NCI-H526 treated with DMSO at 0.1 percent for 48 hours (cell line): ENCODE results near the gene THRB.

Experiments used
- DNase-seq: peaks from one replicate; lab custom pipeline; 2025; lab: John Stamatoyannopoulos, UW

THRB gene

DNA sequence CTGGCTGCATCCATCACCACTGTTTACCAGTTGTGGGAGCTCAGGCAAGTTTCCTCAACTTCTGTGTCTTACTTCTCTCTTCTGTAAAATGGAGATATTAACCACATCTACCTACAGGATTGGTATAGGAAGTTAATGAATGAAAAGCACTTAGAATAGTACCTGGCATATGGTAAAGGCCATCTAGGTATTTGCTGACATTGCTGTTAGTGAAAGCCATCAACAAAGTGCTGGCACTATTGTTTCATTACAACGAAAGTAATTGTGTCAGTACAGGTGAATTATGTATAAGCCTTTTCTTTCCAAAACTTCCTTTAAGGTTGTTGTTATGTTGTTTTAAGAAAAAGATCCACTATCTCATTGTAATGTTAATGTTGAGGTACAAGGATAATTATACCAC is 352.5 kb downstream of the THRB start:
- no peak for DNase-seq

DNA sequence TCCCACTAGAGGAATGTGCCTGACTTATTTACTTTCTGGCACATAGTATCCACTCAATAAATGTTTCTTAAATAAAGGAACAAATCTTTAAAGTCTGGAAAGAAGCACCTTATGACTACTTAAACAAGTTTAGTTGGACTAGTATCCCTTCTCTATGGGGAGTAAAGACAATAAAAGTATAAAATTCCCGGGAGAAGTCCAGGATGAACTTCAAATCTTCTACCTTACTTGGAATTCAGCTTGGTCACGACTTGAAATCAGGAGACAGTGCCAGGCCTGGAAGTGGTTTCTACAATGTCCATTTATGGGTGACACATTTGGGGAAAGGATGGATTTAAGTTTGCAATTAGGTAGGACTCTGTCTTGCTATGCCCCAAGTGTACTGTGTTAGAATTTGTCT is 353.1 kb downstream of the THRB start:
- DNase-seq = no peak

DNA sequence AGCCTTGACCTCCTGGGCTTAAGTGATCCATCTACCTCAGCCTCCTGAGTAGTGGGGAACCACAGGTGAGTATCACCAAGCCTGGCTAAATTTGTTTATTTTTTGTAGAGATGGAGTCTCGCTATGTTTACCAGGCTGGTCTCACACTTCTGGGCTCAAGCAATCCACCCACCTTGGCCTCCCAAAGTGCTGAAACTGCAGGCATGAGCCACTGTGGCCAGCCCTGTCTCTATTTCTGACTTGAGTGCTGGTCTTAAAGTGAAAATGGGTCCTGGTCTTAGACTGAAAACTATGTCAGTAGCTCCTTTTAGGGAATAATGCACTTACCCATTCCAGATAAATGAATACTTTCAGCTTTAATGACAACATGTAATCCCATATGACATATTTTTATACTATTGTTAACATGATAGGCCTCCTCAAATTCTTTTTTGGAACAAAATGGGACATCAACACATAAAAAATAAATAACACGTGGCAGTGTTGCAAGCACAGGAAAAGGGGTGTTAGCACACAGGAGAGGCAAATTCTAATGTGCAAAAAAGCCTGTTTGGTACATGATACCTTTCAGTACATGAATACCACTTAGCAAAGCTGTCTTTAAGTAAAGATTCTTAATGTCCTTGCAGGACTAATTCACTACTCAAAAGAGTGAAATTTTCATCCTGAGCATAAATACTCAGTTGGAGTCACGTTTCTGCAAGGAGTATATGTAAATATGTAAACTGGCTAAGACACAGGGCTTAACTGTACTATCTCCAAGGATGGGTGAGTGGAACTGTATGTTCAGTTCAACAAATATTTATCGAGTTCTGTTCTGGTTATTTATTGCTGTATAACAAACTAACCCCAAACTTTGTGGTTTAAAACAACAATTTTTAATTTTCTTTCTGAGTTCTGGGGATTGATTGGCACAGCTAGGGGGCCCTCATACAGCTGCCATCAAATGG is 354.9 kb downstream of the THRB start:
- no peak for DNase-seq

DNA sequence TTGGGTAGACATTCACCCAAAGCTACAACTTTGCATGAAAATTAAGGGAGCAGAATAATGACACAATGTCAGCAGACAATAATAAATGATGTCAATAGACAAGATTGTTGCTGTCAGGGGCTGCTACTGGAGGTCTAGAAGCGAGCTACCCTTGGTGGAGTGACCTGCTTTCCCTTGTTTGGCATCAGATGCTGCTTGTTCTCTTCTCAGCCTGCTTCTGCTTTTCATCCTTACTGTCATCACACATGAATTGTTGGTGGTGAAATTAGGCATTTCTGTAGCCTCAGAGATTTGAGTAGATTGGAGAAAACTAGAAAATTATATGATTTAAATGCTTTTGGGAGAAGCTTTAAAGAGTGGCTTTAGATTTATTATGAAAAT is 355.8 kb downstream of the THRB start:
- DNase-seq = no peak

DNA sequence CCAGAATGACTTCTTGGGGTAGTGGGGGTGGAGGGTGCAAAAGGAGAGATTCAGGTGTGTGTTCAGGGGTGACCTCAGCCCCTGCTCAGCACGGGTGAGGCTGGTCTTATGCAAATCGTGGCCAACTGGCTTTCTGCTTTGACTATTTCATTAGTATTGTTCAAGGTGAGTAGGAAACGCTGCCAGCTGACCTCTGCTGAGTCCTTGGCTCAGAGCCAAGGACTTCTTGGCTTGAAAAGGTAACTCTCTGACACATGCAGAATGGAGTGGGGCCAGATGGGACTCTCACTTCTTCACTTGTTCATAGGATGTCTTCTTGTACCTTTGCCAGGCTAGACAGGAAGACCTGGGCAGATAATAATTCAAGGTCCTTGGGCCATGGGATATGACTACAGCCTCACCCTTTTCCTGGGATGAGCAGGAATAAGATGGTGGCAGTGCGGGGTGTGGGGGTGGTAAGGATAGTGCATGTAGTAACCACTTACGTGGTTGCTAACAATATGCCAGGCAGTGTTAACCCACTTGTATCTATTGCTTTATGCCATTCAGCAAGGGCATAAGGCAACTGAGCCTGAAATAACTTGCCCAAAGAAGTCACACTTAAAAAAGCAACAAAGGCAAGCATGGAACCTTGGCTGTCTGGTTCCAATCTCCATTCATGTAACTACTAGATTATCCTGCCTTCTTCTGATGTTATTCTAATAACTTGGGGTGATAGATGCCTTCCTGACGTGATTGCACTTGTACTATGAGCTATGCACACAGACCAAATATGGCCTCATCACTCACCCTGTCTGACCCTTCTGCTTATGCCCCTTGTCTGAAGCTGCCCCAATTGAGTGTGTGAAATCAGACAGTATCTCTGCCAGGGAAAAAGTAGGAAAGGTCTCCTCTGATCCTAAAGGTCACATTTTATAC is 356.4 kb downstream of the THRB start:
- peak; percentile 41 for DNase-seq

DNA sequence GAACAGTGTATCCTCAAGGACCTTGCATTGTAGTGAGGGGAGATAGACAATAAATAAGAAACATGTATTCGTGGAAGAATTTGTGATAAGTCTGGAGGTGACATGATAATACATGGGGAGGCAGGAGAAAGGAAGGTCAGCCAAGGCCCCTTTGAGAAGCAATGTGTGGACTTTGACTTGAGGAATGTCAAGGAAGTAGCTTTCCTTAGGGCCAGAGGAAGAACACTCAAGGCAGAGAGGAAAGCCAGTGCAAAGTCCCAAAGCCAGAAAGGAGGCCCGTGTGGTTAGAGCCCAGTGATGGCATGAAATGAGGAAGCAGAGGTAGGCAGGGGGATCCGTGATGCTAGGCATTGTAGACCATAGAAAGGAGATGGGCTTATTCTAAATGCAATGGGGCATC is 357.3 kb downstream of the THRB start:
- DNase-seq = no peak

DNA sequence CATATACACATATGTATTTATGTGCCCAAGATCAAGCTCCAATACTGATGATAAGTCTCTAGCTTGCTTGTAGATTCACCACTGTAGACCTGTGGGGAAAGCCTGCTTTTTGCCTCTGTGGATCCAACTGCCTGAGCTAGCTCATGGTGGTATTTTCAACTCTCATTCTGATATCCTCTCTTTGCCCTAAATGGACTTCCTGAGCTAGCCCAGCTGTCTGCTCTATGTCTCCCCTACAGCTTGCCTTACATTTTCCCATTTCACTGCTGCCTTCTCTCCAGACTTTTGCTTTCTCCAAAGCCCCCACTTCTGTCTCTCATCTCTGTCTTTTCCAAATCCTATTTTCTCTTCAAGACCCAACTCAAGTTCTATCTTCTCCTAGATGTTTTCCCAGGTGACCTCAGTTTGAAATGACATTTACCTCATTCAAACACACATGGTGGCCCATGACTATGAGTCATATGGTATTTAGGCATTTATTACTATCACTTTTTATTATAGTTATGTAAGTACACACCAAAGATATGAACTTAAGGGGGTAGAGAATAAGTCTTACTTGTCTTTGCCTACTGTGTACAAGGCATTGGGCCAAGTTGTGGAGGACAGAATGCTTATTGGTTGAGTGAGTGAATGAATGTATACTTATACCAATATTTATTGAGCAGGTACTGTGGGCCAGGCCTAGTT is 357.9 kb downstream of the THRB start:
- no peak for DNase-seq

DNA sequence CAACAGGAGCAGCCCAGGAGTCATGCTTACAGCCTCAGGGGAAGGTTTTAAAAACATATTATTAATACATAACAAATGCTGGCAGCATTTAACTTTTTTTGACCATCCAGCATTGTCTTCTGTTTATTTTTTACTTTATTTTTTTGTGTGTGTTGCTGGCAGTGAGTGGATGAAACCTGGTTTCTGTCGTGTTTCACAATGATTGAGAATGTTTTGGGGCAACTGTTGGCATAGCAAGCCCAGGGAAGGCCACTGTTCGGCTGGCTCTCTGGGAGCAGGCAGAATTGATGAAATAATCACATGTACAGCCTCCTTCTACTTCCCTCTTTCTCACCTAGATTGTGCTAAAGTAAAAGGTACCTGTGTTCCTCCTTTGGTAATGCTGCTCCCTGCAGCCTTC is 359.4 kb downstream of the THRB start:
- no peak for DNase-seq

DNA sequence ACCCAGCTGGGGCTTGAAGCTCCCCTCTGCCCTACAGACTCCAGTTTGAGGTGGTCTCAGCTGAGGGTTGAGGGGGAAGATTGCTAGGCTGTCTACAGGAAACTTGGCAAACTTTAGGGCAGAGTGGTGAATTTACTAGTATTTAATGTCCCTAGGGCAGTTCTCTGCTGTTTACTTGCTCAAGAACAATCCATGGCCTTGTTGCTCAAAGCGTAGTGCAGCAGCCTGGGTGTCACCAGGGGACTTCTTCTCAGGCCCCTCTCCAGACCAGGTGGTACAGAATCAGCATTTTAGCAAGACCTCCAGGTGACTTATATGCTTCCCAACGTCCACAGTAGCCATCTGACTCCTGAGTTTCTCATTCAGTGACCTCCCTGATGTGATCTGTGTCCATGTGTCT is 360.7 kb downstream of the THRB start:
- no peak for DNase-seq

DNA sequence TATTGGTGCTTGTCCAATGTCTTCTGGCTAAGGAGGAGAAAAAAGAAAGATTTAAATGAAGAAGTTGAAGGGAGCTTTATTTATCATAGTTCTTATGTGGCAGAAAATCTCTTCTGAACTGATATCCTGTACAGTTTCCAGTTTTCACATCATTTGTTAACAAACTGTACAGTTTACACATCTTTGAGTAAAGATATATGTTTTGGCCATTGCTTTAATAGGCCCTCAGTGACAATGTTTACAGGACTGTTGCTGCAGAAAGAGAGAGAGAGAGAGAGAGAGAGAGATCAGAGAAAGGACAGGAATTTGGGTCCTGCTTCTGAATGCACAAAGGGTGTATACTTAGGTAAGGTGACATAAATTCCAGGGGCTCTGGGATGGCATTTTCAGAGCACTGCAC is 361.2 kb downstream of the THRB start:
- DNase-seq = no peak

DNA sequence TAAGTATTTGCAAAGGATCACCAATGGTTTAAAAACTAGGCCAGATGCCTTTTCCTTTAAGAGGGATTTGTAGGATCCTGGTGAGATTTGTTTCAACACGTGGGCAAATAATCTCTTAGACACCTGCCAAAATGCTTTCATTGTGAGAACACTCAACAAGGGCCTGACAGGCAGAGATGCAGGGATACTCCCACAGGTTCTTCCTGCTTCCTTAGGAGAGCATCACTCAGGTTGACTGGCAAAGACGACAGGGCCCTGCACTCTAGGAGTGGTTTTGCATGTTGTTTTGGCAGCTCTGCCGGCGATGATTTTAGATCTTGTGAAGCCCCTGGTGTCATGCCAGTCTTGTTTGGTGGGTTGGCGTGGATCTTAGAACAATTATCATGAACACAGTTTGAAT is 365.1 kb downstream of the THRB start:
- DNase-seq = no peak

DNA sequence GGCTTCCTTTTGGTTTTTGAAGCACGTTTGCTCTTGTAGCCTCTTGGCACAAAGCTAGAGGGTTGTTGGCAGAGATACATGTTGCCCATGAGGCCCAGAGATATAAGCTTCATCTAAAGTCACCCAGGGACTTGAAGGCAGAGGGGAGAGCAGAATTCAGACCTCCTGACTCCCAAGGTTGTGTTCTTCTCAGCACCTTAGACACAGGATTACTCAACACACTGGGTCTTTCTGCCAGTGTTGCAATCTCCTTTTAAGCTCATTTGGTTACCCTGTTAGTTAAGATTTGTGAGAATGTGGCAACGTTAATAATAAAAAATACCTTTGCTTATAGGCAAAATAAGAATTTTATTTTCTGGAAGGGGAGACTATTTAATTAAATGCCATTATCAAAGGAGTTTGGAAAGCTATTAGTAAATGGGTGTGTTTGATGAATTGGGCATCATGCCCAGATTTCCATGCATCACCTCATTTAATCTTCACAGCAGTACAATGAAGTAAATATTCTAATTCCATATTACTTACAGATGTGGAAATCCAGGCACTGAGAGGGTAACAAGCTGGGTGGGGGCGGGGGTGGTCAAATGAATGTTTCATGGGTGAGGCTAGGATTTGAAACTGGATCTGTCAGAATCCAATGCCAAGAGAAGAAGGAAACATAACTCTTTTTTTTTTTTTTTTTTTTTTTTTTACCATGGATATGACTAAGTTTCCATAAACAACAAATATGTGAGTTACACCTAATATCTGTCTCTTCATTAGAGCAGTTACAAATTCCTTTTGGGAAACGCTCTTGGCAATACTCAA is 366.2 kb downstream of the THRB start:
- DNase-seq = no peak

DNA sequence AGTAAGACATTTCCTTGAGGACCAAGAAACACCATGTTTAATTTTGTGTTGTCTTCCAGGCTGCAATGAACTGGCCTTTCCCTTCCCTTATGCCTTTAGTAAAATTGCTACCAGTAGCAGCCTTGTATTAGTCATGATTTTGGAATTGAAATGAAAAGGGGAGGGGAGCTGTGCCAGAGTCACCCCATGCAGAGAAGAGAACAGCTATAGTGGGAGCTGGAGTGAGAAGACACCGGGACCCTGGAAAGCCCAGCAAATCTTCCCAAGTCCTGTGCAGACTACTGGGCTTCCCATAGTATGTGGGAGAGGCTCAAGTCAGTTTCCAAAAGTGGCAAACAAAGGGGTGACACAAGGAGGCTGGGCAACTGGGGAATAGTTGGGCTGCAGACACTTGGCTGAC is 371.1 kb downstream of the THRB start:
- no peak for DNase-seq

DNA sequence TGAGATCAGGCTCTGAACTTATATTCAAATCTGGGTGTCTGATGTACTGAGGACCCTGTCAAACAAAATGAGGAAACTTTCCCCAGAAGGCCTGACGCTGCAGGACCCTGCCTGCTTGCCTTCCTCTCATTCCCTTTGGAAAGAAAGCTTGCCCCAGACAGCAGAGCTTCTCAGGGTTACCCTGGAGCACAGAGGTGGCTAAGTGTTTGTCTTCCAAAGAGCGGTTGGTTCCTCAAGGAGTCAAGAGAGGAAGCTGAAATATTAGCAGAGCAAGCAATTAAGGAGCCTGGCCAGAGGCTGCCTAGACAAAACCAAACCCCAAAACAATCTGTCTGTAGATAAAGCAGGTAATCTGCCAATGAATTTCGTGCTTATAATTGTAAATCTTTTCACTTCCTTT is 374.2 kb downstream of the THRB start:
- DNase-seq = no peak

DNA sequence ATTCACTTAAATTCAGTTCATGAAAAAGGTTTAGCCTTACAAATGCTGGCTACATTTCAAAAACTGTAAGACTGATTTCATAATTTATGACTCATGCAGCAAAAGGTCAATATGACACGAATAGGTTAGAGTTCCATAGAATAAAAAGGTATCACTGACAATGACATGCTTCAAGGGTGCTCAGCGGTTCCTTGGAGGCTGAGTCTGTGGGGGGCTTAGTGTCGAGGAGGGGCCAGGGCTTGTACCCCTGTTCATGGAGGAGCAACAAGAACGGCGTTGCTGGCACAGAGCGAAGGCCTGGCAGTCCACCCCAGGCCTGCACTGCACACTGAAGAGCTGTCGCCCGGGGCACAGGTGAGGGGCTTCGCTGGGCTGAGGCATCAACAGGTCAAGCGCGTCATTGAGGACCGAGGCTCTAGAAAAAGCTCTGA is 375.3 kb downstream of the THRB start:
- DNase-seq = no peak

DNA sequence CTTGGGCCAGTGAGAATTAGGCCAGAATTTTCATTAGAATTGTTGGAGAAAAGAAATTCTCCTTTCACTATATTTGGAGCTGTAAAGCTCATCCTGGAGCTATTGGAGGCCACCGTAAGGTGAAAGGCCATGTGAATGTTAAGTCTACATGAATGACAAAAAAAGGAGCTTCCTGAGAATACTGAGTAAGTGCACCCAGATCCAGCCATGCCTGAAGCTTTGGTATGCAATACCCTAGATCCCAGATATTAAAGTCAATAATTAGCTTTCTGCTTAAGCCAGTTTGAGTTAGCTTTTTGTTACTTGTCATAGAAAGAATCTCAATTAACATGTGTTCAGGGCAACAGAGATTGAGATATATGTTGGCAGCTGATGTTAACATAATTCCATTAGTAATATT is 377.1 kb downstream of the THRB start:
- no peak for DNase-seq

DNA sequence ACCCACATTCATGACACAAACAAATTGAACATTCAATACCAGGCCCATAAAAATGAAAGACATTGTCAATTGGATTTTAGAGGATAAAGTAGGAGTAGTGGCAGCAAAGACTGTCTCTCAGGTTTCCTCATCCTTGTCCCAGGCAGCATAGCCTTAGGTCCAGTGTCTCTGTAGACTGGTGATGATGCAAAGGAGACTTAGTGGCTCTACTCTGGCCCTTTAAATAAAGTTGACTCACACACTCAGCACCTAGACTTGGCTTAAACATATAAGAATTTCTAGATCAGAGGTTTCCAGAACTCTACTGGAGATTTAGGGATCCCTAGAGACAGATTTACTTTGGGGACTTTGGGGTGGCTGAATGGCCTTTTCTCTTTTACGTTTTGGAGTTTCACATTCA is 382.9 kb downstream of the THRB start:
- no peak for DNase-seq

DNA sequence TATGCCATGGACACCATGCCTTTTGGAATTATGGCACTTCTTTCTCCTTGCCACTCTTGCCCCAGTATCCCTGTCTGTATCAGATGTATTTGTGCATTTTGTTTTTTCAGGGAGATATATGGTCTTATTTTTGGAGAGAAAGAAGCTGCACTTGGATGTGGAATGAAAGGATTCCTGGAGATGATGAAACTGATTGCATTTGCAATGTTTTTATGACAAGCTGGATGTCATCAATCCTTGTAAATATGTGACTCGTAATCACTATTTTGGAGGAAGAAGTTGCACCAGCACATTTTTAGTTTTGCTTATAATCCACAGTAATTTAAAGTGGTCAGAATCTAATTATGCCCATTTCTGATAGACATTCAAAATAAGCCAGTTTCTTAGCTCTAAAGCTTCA is 384.6 kb downstream of the THRB start:
- no peak for DNase-seq

DNA sequence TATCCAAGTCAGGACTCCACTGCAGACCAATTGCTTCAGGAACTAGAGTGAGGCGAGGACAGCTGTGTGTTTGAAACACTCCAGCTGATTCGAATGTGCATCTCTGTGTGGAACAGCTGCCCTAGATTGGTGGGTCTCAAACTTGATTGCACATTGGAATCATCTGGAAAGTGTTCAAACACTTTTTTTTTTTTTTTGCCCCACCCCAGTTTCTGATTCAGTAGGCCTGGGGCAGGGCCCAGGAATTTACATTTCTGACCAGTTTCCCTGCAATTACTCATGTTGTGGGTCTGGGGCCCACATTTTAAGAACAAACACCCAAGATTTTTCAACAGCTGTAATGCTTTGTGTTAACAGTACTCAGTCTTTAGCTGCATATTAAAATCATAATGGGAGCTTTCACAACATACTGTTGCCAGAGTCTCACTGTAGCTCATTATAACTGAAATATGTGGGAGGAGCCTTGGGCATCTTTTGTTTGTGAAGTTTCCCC is 392.9 kb downstream of the THRB start:
- no peak for DNase-seq

DNA sequence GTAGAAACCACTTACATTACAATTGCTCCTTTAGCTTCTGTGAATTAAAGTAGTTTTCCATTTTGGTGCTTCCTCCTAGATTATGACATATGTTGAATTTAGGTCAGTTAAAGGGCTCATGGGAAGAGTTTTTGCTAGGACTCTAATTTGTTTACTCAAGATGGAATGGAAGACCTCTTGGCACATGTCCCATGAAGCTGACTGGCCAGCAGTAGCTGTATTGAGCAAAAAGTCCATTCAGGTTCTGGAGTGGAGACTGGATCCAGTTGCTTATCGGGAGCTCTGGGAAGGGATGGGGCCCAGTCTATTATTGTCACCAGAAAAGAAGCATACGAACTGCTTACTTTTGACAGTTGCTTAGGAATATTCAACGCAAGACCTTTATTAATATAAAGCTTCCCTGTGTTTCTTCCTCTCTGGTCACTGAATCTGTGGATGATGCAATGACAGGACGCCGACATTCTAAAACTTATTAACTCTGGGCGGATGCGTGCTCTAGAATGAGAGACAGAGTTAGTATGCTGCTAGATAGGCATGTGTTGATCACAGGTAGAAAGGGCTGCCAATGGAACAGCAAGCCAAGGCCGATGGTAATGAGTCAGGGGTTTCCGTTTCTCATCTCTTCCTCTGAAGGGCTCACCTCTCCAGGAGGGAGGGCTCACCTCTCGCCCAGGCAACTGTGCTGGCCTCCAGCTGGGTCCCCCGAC is 393.8 kb downstream of the THRB start:
- no peak for DNase-seq
